Activated CD8-positive, alpha-beta memory T cell treated with anti-CD3 and anti-CD28 coated beads, Interleukin-2, amount 50 U/mL, for 48 hours (primary cell): ENCODE results near the gene COQ3.
A peak's percentile ranks its signal among the peaks of the same experiment; 100 is the strongest.
"Not testable (repeated sequence)": the region's sequence is repeated elsewhere in the genome, so short reads cannot be mapped to it uniquely, and the experiment has no call there.

Source experiments
- DNase-seq: peaks from one replicate; pipeline ENCODE4 v3.0.0-alpha.2; 2020

COQ3 gene

DNA sequence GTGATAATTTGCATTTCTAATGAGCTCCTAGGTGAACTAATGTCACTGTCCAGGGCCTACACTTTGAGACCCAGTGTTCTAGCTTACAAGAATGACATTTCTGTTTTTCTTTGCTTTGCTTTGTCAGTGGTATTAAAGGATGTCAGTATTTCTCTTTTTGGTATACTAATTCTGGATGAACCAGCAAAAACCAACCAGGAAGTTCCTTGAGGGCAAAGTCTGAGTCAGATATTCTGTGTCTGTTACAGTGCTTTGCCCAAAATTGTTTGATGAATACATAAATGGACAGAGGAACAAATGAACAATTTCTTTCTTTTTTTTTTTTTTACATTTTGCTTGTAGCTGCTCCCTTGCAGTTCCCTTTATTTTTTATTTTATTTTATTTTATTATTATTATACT is 15.4 kb downstream of the COQ3 start:
- no peak for DNase-seq

- DNase-seq = no peak
Observed at GRCh38 chr6:99369533-99369932, 24.5 kb downstream of the COQ3 start.

DNA sequence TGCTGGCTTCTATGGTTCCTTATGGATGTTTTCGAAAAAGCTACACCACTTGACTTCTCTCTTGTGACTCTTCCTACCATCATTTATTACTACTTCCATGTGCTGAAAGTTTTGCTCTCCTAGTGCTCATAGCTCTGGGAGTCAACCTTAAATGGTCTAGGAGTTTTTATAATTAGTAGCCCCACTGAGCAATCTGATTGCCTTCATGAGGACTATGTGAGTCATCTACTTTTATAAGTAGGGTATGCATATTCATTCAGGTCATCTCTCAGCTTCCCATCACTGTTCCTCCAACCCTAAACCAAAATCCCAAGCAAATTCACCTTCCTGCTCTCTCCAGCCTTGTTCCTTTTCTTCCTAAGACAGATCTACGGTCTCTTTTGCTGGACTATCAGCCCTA is 27.1 kb downstream of the COQ3 start:
- no peak for DNase-seq

GRCh38 chr6:99364026-99364425 is 30.0 kb downstream of the COQ3 start:
- DNase-seq = no peak

GRCh38 chr6:99362678-99363268 is 31.2 kb downstream of the COQ3 start:
- no peak for DNase-seq

- DNase-seq = no peak
Observed at GRCh38 chr6:99359800-99360199, 34.2 kb downstream of the COQ3 start.

GRCh38 chr6:99356641-99357040 is 37.4 kb downstream of the COQ3 start:
- no peak for DNase-seq

- no peak for DNase-seq
Observed at GRCh38 chr6:99354983-99355382, 39.0 kb downstream of the COQ3 start.

DNA sequence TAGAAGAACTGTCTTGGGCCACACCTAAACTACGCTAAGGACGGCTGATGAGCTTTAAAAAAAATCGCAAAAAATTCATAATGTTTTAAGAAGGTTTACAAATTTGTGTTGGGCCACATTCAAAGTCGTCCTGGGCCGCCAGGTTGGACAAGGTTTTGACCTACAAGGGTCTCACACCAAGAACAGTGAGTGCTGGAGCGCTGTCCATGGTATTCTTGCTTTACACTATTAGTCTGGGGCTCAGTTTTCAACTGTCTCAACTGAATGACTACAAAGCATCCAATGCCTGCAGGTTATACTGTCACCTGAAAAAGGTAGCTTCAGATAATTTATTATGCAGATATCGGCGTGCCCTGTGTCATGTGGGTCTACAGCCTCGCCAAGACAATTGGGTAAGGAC is 40.9 kb downstream of the COQ3 start:
- no peak for DNase-seq

- no peak for DNase-seq
Observed at GRCh38 chr6:99350573-99350972, 43.4 kb downstream of the COQ3 start.

DNA sequence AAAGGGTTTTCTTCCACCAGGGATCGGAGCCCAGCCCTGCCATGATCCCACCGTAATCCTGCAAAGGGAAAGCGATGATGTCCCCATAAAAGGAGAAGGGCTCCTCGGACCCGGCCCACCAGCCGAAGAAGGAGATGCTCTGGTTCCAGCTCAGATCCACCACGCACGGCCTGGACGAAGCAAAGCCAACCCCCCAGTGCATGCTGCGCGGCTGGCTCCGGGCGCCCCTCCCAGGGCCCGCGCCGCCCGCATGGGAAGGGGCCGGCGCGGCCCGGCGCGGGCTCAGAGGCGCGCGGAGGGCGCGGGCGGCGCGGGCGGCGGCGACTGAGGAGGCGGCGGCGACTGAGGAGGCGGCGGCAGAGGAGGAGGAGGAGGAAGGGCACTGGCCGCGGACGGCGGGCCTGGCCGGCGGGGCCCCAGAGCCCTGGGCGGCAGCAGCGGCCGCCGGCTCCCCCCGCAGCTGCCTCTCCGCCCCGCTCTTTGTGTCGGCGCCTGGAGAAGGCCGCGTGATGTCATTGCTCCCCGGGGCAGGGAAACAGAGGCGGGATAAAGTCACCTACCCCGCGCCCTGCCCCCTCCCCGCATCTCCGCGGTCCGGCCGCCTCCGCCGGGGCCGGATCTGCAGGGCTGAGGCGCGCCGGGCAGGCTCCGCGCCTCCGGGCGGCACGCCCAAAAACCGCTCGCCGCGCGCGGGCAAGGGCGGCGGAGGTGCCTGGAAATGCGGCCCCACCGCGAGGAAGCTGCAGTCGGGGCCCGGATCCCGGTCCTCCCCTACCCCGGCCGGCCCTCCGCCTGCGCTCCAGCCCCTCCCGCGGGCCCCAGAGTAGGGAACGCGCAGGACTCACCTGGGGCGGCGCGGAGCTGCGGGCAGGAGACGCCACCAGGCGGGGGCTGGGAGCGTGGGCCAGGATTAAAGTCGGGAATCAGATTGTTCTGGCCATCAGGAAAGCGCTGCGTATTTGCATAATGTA is 44.5 kb downstream of the COQ3 start, which contains the start of gene FAXC:
FAXC (minus strand) TSS at position 504 of the 971 bp plus-strand sequence; CDS start at position 202, 302 bp downstream.
- peak; percentile 58 for DNase-seq

GRCh38 chr6:99348288-99349170 is 45.5 kb downstream of the COQ3 start:
- DNase-seq = no peak

DNA sequence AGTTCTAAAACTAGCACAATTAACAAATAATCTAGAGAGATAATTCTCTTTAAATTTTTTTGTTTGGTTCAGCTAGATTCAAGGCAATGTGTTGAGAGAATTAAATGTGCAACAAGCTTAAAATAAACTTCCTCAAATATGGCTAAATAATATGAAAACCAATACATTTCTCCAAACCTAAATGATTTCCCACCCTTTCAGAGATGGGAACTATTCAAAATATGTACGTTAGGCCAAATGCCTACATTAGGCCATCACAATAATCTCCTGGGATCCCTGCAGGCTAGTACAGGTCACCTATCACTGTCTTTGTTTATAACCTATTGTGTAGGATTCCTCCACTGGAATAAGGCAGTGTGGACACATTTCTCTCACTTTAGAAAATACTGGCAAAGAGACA is 46.2 kb downstream of the COQ3 start:
- DNase-seq = no peak

DNA sequence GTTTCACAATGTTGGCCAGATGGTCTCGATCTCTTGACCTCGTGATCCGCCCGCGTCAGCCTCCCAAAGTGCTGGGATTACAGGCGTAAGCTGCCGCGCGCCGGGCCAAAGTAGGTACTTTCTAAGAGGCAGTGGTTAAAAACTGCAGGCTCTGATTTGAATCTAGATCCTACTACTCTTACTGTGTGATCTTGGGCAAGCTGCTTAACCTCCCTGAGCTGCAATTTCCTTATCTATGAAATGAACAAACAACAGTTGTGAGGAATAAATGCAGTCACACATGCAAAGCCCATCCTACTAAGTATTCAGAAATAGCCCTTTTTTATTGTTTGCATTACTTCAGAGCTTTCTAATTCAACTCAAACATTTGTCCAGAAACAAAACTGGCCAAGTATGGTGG is 47.4 kb downstream of the COQ3 start:
- no peak for DNase-seq

- no peak for DNase-seq
Observed at GRCh38 chr6:99345164-99345563, 48.8 kb downstream of the COQ3 start.

GRCh38 chr6:99344289-99344688 is 49.7 kb downstream of the COQ3 start:
- DNase-seq = no peak

- no peak for DNase-seq
Observed at GRCh38 chr6:99341862-99342455, 52.0 kb downstream of the COQ3 start.

- no peak for DNase-seq
Observed at GRCh38 chr6:99338188-99338587, 55.8 kb downstream of the COQ3 start.

- DNase-seq = not testable (repeated sequence)
Observed at GRCh38 chr6:99335298-99335697, 58.7 kb downstream of the COQ3 start.

GRCh38 chr6:99334526-99335127 is 59.4 kb downstream of the COQ3 start:
- no peak for DNase-seq

DNA sequence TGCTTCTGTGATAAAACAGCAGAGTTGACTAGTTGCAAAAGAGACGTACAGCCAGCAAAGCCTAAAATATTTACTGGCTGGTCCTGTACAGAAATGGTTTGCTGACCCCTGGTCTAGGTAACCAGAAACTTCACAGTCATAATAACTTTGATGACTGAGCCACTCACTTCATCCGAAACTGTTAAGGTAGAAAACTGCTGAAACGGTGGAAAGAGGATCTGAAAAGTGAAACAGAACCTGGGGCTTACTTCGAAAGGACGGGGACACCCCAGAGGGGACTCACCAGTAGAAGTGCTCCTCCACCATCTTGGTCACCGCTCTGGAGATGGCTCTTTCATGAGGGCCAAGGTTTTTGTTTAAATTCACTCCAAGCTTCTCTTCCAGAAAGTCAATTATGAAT is 60.9 kb downstream of the COQ3 start:
- DNase-seq = no peak

DNA sequence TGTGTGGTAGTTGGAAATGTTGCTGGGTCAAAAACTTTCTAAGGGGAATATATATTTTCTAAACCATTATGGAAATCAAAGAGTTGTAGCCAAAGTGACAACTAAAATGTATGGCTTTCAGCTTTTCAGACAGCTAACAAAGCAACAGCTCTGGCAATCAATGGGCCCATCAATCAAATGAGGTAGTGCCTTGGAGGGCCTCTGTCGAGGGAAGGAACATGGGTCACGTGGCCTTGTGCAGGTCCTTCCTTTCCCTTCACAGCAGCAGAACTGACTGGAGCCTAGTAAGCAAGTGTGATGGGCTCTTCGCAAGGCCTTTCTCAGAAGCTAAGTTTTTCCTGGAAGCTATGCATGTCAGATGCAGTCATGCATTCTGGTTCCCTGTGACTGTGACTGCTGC is 62.5 kb downstream of the COQ3 start:
- DNase-seq = no peak
